Measurements from ENCODE around the gene TMA16.
"Not testable (repeated sequence)": the region's sequence is repeated elsewhere in the genome, so short reads cannot be mapped to it uniquely, and the experiment has no call there.

The TMA16 gene

DNA sequence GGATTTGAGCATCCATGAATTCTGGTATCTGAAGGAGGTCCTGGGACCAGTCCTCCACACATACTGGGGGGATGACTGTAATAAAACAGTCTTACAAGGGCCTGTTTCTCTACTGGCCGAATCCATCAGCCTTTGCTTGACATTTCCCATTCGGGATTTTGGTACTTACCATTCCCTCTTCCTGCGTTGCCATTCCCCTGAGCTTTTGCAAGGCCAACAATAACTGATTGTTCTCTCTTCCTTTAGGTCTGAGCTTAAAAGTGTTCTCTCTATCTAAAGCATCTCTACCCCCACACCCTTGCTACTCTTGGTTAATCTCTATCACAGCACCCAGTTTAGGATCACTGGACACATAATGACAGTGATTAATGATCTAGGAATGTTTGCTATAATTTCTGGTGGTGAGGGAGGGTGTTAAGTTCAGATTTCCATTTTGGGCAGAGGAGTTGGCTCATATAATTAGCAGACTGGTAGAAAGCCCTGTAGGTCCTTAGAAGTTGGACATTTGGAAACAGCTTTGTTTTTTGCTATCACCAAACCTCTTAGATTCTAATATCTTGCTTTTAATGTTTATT lies 29.4 kb downstream of the TMA16 start:
- DNase-seq: no peak

DNA sequence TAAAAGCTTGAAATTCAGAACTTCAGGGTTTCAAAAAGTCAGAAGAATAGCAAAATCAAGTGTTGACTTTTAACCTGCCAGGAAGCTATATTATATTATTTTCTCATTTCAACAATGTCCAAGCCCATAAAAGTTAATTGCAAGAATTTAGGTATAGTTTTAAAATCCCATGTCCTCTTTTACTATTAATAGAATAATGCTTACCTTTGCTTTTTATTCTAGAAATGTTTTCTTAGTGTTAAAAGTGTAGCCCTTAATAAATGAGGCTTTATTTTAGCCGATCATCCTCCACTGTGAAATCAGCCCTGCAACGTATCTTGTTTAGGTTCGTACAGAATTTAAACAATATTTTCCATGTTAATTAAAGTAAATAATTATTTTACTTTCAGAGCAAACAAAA lies 31.5 kb downstream of the TMA16 start:
- no peak for DNase-seq

DNA sequence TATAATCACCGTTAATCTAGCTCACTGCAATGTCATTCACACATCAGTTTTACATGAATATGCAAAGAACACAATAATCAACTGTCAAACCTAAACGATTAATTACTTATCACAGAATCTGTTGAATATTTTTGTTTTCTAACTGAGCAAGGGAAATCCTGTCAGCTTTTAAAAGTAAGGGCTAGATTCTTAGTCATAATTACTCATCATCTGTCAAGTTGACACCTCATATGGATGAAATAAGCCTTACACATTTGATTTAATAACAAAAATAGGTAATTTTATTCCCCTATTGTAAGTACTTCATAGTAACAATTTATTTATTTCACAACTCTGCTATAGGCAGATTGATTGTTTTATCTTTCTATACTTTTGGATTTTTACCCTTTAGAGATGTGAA lies 32.7 kb downstream of the TMA16 start:
- no peak for DNase-seq

DNA sequence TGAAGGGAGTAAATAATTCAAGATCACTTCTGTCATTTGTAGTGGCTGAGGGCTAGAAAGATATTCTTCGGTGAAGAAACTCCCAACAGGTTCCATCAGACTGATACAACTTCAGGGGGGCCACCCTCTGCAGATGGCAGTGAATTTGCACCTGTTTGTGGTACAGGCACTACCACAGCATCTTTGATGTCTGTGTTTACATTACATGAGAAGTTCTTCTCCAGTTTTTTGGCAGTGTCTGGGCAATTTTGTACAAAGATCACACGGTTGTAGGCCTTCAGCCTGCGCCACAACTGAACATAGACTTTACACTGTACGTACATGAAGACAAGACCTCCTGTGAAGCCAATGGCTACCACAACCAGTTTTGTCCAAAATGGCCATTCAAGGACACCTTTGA lies 34.2 kb downstream of the TMA16 start:
- DNase-seq: no peak

DNA sequence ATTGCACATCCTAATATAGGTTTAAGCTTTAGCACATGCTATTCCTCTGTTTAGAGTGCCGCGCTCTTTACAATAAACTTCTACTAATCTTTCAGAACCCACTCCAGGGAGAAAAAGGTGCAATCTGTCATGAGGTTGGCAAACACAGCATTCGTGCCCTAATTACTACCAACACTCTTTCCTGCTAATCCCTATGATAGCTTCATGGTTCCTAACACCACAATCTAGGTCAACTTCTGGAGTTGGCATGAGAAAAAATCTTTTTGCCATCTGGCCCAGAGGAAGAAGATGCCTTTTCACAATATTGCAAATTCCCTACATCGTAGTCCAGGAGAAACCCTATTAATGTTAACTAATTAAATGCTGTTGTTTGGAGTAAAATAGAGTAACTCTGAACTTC lies 39.6 kb downstream of the TMA16 start:
- DNase-seq: no peak

DNA sequence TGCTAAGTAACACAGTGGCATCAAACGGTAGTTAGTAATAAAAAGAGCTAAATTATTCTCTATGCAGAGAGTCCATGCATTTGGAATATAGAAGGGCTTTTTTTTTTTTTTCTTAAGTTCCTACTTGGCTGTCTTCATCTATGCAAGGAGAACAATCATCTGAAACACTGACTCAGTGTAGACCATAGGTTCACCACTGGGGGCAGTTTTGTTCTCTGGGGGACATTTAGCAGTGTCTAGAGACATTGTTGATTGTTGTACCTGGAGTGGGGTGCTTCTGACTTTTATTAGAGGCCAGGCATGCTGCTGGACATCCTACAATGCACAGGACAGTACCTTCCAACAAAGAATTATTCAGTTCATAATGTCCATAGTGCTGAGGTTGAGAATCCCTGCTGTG lies 41.2 kb downstream of the TMA16 start:
- DNase-seq: no peak

DNA sequence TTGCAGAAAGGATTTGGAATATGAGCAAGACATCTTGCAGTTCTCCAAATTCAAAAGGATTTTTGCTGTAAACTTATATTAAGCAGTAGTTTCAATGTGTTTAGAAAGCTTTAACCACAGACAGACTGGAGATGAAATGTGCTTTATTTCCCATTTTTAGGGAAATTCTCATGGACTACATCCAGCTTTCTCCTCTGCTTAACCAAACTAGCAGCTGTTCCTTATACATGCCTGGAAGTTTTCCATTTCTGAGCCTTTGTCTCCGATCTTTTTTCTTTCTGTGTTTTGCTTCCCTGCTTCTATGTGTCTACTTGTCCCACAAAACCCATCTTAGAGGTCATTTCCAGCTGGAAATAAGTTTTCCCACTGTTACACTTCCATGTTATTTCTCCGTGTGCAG lies 41.6 kb downstream of the TMA16 start:
- DNase-seq: no peak

DNA sequence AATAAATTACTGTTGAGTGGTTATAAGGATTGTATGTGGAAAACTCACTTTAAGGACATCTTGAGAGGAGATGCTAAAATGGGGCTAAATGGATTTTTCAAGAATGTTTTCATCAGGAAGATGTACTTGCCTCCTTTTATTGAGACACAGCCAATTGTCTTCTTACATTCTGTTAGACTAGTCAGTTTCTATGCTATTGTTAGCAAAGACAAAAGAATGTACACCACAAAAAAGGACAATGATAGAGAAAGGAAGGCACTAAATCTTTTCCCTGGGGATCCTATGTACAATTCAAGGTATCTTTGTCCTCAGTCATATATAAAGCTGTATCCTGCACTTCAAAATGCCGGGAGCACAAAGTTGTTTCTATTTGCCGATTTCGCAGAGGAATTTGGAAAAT lies 42.6 kb downstream of the TMA16 start:
- DNase-seq: no peak

DNA sequence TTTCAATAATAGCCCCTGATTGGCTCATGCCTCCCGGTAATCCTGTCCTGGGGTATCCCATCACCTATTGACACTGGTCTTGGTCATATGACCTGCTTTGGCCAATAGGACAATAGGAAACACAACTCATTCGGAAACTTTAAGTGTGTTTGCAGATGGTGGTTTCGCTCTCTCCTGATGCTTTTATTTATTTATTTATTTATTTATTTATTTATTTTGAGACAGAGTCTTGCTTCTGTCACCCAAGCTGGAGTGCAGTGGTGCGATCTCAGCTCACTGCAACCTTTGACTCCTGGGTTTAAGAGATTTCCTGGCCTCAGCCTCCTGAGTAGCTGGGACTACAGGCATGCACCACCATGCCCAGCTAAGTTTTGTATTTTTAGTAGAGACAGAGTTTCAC lies 44.3 kb downstream of the TMA16 start:
- DNase-seq: not testable (repeated sequence)

DNA sequence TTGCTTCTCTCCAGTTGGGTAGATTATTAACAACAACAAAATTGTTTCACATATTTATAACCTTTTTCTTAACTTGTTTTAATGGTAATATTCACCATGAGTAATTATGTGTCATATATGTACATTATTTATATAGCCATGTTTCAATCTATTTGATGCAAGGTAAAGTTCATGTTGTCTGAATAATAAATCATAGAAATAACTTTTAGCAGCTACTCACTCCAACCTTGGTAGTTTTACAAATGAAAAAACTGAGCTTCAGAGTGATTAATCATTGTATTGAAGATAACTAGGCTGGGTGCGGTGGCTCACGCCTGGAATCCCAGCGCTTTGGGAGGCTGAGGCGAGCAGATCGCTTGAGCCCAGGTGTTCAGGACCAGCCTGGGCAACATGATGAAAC lies 46.0 kb downstream of the TMA16 start:
- no peak for DNase-seq

DNA sequence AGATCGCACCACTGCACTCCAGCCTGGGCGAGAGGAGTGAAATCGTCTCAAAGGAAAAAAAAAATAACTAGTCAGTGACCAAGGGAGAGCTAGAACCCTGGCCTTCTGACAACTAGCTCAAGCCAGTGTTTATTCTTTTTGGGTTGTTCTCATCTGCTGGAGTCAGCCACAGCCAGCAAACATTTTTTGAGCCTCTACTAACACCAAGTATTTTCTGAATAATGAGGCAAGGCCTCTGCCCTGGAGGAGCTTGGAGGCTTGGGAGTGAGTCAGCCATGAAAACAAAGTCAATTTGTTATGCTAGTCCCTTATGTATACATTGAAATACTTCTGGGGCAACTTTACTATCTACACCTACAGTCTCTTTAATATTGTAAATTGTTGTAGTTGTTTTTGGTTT lies 46.5 kb downstream of the TMA16 start:
- no peak for DNase-seq

DNA sequence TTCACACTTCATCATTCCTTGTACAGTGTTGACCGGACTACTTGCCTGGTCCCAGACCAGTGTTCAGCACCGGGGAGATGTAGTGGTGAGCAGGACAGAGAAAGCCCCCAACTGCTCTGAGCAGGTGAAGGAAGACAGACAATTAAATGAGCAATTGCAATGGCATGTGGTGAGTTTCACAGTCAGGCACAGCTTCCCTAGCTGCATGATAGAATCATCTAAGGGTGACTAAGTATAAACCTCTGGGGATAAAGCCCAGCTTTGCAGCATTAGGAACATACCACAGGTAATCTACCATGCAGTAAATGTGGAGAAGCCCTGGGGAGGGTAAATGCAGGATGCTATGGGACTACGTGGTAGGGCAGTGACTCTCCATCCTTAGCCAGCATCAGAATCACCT lies 47.8 kb downstream of the TMA16 start:
- DNase-seq: no peak

DNA sequence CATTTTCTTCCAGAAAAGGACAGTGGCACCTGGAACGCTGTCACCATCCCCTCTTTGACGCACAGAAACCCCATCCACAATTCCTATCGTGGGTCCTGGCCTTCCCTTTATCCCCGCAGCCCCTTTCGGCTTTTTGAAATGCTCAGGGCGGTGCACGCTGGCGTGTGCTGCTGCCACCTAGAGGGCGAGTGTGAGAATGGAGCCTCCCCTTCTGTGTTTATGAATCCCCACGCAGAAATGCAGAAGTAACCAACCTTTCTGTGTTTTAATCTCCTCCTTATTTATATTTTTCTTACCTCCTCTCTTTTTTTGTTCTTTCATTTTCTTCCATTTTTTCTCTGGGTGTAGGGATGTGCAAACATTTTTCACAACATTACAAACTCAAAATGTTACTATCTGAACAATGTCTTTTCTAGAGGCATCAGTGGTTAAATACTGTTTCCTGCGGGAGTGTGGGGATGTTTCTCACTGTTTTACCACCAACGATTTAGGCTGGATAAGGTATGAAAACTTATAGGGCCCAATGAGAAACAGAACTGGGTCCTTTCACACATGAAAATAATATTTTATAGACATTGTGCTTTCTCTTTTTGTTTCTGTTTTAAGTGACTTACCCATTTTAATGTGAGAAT lies 50.0 kb downstream of the TMA16 start:
- peak; percentile 61 for DNase-seq

DNA sequence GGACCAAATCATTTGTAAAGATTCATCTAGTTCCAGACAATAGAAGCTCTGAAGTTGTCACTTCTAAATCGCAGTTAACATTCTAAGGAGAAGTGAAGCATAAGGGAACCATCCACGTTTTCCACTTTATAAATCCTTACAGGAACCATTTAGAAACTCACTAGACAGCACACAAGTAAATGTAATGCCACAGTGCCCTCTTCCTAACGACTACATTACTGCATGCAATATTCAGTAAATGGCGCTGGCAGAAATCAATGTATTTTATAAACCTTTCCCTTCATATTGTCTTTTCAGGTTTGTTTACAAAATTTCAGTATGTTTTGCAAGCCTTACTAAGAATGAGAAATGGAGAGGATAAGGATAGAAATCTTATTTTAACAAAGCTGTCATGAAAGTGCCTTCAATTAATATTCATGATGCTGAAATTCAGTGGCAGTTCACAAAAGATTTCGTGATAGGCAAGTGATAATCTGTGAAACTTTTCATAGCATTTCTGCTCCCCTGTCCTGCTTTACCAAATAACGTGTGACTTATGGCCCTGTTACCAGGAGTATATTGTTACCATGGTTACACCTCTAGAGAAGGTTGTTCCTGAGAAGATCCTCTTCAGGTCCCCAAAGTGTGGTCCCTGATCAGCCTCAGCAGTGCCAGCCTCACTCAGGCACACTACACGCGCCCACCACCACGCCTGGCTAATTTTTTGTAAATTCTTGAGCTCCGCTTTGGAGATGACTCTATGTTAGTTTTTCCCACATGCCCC lies 54.2 kb downstream of the TMA16 start:
- no peak for DNase-seq

DNA sequence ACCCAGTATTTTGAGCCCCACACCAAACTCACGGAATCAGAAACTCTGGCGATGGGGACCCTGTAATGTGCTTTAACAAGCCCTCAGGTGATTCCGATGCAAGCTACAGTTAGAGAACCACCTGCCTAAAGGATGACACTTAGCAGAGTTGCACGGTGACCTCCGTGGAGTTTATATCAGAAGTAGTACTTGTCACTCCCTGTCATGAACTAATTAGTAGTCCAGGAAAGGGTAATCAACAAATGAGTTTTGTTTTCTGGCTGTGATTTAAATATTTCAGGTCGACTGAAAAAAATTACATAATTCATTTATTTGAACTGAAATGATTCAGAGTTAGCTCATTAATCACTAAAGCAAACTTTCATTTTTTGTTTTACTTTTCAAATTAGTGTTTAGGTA lies 56.4 kb downstream of the TMA16 start:
- DNase-seq: no peak

DNA sequence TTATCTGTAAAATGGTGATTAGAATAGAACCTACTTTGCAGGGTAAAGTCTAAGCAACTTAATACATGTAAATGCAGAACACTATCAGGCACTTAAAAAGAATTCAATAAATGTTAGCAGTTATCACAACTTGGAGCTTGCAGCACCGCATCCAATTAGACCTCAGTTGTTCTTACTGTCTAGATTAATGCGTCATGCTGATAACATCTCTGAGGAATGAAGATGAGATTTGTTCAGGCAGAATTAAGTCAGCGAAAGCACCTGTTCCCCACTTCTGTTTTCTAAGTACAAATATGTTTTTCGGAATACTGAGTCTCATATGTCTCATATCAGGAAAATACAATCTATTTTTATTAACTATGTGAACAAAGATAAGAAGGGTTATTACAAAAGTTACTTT lies 58.7 kb downstream of the TMA16 start:
- DNase-seq: no peak

DNA sequence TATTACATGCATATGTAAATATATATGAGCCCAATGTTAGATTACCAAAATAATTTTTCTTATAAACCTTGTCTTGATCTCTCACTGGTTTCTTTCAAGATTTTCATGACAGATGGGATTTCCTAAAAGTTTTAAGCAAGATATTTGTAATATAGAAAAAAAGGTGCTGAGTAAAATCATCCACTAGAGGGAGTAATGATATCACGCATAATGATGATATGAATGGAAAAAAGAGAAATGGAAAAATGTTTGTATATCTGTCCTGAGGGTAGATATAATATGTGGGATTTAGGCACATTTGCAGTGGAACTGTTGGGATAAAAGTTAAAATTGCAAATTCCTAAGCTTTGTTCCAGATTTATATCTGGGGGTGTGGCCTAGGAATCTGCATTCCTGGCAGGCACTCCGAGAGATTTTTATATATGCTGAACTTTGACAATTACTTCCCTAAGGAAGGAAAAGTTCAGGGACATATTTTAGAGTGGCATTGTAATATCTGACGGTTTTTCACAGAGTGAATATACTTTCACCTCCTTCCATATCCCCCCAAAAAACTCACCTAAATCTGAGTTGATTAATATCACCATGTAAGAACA lies 60.5 kb downstream of the TMA16 start:
- DNase-seq: no peak

DNA sequence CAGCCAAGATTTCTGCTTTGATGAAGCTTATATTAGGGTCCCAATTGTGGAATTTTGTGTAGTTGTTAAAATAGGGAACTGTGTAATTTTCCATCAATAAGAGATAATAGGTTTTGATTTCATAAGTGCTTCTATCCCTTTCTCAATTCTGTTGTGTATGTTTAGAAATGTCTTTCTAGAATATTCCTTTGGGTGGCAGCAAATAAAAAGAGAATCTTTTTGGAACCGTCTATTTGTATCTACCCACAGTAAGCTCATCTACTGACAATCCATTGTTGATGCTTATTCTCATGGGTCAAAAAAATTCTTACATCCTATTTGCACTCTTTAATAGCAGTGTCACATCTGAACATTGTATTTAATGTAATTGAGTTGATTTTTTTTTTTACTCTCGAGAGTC lies 61.7 kb downstream of the TMA16 start:
- DNase-seq: no peak

DNA sequence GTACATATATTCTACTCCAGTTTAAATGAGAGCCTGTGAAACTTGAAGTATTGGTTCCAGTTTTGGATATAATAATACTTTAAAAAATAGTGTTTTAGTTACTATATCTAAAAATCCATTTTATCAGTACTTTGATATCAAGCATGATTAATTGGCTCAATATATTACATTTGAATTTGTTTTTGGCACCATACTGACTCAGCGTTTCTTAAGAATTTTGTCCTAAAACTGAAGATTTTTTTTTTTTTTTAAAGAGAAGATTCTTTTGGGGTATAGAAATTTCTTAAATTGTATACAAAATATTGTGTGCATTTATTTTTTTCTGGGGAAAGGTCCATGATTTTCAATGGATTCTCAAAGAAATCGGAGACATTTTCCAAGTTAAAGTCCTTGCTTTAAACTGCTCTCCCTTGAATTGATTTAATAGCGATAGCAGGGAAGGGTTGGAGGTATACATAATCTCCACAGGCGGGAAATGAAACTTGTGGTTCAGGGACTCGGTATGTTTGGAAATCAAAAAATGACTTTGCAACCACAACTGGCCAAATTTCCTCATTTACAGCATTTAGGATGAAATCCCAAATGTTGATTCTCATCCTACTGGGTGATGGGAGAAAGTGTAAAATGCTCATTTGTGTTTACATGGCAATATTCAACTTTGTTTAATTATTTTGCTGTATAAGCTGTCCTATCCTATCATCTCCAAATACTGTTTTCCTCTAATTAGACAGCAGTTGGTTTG lies 62.3 kb downstream of the TMA16 start:
- DNase-seq: no peak

DNA sequence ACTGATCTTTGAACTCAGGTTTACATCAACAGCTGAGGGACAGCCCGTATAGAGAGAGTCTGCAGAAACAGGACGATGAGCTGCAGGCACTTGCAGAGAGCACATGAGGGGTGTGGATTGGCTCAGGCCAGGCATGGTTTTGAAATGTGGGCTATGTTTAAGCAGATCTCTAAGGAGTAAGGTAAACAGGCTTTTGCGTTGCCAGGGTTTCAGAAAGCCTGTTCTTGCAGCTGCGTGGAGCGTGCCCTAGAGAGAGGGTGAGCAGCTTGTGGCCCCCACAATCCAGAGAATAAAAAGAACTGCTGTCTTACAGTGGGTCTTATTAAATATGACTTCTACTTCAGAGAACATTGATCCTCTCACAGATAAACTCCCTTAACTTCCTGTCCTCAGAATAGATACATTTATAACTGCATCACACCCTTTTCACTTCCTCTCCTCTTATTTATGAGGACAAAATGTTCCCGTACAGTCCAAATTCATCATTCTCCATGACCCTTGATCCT lies 64.1 kb downstream of the TMA16 start:
- DNase-seq: no peak

DNA sequence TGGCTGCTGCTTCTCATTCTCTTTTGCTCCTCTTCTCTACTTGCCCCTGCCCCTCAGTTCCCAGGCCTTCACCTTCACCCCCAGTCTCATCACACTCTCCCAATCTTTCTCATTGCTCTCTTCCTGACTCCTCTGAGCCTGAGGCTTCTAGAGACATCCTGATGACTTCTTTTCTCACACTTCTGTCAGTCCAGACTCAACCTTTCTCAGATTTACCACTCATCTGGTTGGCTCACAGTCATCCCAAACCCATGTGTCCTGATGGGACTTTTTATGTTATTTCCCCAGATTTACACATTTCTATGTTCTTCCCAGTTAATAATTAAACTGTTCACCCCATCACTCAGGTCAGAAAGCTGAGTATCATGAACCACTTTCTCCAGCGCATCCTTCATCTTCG lies 68.0 kb downstream of the TMA16 start:
- no peak for DNase-seq

DNA sequence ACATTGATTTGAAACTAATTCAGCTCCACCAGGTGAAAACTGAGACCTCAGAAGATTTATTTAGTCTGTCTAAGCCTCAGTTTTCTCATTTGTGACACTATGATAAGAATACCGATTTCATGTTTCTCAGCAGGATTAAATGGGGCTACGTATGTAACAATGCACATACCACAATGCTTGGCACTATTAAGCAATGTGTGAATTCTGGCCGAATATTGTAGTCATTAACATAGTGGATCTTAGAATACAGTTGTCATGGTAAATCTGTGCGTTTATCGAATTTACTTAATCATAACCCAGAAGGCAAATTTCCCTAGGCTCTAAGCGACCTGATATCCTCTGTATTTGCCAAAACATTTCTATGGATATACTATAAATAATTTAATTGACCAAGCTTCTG lies 69.1 kb downstream of the TMA16 start:
- DNase-seq: no peak

DNA sequence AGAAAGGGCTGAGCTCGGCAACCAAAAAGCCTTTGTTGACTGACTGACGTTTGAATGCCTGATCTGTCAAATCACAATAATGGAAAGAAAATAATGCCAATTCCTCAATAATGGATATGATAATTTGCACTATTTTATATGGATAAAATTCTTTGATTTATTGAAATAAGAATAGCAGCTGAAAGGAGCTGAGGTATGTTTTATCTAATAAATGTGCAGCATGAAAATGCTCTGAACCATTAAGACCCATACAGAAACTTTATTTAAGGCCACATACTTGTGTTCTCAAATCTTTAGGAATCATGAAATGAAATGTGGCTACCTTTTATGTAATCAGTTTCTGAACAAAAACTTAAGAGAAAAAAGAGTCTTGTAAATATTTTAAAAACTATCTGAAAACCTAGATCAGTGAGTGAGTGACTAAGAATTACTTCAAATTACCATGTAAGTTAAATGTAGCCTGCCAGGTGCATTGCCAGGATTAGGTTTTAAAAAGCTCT lies 69.8 kb downstream of the TMA16 start:
- DNase-seq: no peak

Measured in stimulated activated CD4-positive, alpha-beta T cell treated with anti-CD3 and anti-CD28 coated beads, Interleukin-4, amount 100 ng/mL, for 24 hours (primary cell).